Astrocyte (in vitro differentiated cells and primary cell): ENCODE measurements around the gene FAM111B. TPM values are rescaled to one million over a fixed set of nuclear protein-coding genes. Genes with fewer than 3 reads are reported as not detected.
"Not testable (repeated sequence)": the region's sequence is repeated elsewhere in the genome, so short reads cannot be mapped to it uniquely, and the experiment has no call there.

ENCODE experiments used
- DNase-seq: peaks from one replicate; pipeline ENCODE4 v3.0.0-alpha.2; 2010; ENCODE audit warnings: low read depth
- FAIRE-seq: peaks from 2 replicates; lab custom pipeline; 2011; peaks lifted over from hg19 to GRCh38; lab: Jason Lieb, UNC
- H2AFZ ChIP-seq: 2 replicates; pipeline ENCODE4 v1.6.0; 2012; ENCODE audit warnings: low read depth, low read length, inconsistent platforms
- H3K27ac ChIP-seq: 2 replicates; pipeline ENCODE4 v1.5.1; 2011; ENCODE audit warnings: low read depth, low read length, inconsistent platforms
- H3K27me3 ChIP-seq: 2 replicates; pipeline ENCODE4 v1.6.0; 2011; ENCODE audit warnings: low read length, inconsistent platforms; ENCODE audit not compliant: insufficient read depth
- H3K36me3 ChIP-seq: 2 replicates; pipeline ENCODE4 v1.5.1; 2011; ENCODE audit warnings: low read length, inconsistent platforms; ENCODE audit not compliant: insufficient read depth
- H3K4me1 ChIP-seq: 2 replicates; pipeline ENCODE4 v1.5.1; 2011; ENCODE audit warnings: low read length, inconsistent platforms; ENCODE audit not compliant: insufficient read depth
- H3K4me2 ChIP-seq: 2 replicates; pipeline ENCODE4 v1.6.0; 2012; ENCODE audit warnings: low read length, inconsistent platforms
- H3K4me3 ChIP-seq: 2 replicates; pipeline ENCODE4 v1.5.1; 2011; ENCODE audit warnings: low read depth, mild to moderate bottlenecking, low read length, inconsistent platforms; ENCODE audit not compliant: insufficient read depth
- H3K79me2 ChIP-seq: 2 replicates; pipeline ENCODE4 v1.6.0; 2012; ENCODE audit warnings: mild to moderate bottlenecking, low read length, inconsistent platforms; ENCODE audit not compliant: insufficient read depth
- H3K9ac ChIP-seq: 2 replicates; pipeline ENCODE4 v1.6.0; 2012; ENCODE audit warnings: mild to moderate bottlenecking, low read length, inconsistent platforms
- H3K9me3 ChIP-seq: 2 replicates; pipeline ENCODE4 v1.5.1; 2012; ENCODE audit warnings: low read depth, mild to moderate bottlenecking, low read length, inconsistent platforms; ENCODE audit not compliant: insufficient read depth
- H4K20me1 ChIP-seq: 2 replicates; pipeline ENCODE4 v1.6.0; 2012; ENCODE audit warnings: low read length, inconsistent platforms; ENCODE audit not compliant: insufficient read depth
- H3K27ac Mint-ChIP-seq: one replicate; pipeline ENCODE4 v1.8.0; 2021; ENCODE audit warnings: mild to moderate bottlenecking, mixed read lengths; ENCODE audit not compliant: unreplicated experiment
- H3K27me3 Mint-ChIP-seq: one replicate; pipeline ENCODE4 v1.8.0; 2021; ENCODE audit warnings: low read depth, mixed read lengths; ENCODE audit not compliant: unreplicated experiment
- H3K36me3 Mint-ChIP-seq: one replicate; pipeline ENCODE4 v1.8.0; 2021; ENCODE audit warnings: low read depth, mixed read lengths; ENCODE audit not compliant: unreplicated experiment
- H3K4me1 Mint-ChIP-seq: one replicate; pipeline ENCODE4 v1.8.0; 2021; ENCODE audit warnings: low read depth, mixed read lengths; ENCODE audit not compliant: unreplicated experiment
- H3K4me3 Mint-ChIP-seq: one replicate; pipeline ENCODE4 v1.8.0; 2021; ENCODE audit warnings: mild to moderate bottlenecking, moderate library complexity, mixed read lengths; ENCODE audit not compliant: unreplicated experiment
- H3K9me3 Mint-ChIP-seq: one replicate; pipeline ENCODE4 v1.8.0; 2021; ENCODE audit warnings: mild to moderate bottlenecking, mixed read lengths; ENCODE audit not compliant: unreplicated experiment
- EZH2 ChIP-seq: IDR thresholded peaks from 2 replicates; pipeline ENCODE4 v1.6.1; 2012; ENCODE audit warnings: mild to moderate bottlenecking, low read length, inconsistent platforms; ENCODE audit not compliant: insufficient read depth
- total RNA-seq: library from RNA; stranded (reverse); gene quantifications from 2 replicates; pipeline ENCODE4 v1.2.1, GENCODE V29; 2021
- TF ChIP-seq, protein P1 (sequence below): IDR thresholded peaks from 2 replicates; pipeline ENCODE4 v1.5.1; 2011; ENCODE audit warnings: low read depth, mild to moderate bottlenecking, inconsistent platforms, low read length, moderate library complexity; ENCODE audit not compliant: insufficient read depth

The FAM111B gene
- total RNA-seq, 1 donor from 2014 or later = 0.95 TPM

- Mint-ChIP-seq H3K4me1 (peaks cover 3% of the 10 kb centered on the region), H3K4me3 (peak overlapping the region; percentile 58), H3K36me3 (no peaks in the 10 kb centered on the region), H3K9me3 (no peaks in the 10 kb centered on the region), H3K27me3 (peaks cover 53% of the 10 kb centered on the region), H3K27ac (no peak overlapping the region)
- H2AFZ ChIP-seq = peak overlapping the region; percentile 71
- no peak for DNase-seq
- FAIRE-seq = no peak
- H3K79me2 ChIP-seq = no peaks in the 10 kb centered on the region
- H3K9me3 ChIP-seq = no peaks in the 10 kb centered on the region
- H3K27ac ChIP-seq = no peak overlapping the region
- H3K9ac ChIP-seq = no peak overlapping the region
- peak overlapping the region; percentile 46 for H3K4me3 ChIP-seq
- H3K4me1 ChIP-seq = peaks cover 5% of the 10 kb centered on the region
- no peaks in the 10 kb centered on the region for H3K36me3 ChIP-seq
- H3K4me2 ChIP-seq = peak overlapping the region; percentile 83
- TF ChIP-seq, protein P1, sequence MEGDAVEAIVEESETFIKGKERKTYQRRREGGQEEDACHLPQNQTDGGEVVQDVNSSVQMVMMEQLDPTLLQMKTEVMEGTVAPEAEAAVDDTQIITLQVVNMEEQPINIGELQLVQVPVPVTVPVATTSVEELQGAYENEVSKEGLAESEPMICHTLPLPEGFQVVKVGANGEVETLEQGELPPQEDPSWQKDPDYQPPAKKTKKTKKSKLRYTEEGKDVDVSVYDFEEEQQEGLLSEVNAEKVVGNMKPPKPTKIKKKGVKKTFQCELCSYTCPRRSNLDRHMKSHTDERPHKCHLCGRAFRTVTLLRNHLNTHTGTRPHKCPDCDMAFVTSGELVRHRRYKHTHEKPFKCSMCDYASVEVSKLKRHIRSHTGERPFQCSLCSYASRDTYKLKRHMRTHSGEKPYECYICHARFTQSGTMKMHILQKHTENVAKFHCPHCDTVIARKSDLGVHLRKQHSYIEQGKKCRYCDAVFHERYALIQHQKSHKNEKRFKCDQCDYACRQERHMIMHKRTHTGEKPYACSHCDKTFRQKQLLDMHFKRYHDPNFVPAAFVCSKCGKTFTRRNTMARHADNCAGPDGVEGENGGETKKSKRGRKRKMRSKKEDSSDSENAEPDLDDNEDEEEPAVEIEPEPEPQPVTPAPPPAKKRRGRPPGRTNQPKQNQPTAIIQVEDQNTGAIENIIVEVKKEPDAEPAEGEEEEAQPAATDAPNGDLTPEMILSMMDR = no peak
- no peak for TF ChIP-seq EZH2
- no peaks in the 10 kb centered on the region for H4K20me1 ChIP-seq
- peaks cover 7% of the 10 kb centered on the region for H3K27me3 ChIP-seq
These were observed 4.7 kb upstream of the FAM111B start for GRCh38 chr11:59102259-59102765.

DNA sequence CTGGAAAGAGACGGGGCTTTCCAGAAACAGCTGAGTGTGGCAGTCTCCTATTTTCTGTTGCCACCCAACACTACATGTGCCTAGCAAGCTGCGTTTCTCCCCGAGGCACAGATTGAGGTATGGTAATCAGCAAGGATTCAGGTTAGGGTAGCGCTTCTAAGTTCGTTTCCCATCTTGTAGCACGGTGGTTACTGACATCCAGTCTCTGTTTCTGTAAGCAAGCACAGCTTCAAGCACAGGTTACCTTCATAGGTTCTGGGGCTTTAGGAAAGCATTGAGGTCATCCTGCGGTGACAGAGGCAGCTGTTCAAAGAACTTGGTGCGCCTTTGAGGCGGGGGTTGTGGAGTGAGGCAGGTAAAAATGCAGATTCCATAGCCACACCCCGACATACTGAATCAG, 684 bp downstream of the FAM111B start:
- Mint-ChIP-seq H3K27me3 (peaks cover 46% of the 10 kb centered on the region), H3K4me3 (peak overlapping the region; percentile 82)
- not testable (repeated sequence) for H3K36me3 ChIP-seq, FAIRE-seq, H3K9me3 Mint-ChIP-seq, H3K27ac ChIP-seq, H4K20me1 ChIP-seq, DNase-seq, H3K27ac Mint-ChIP-seq, H3K9me3 ChIP-seq, H3K79me2 ChIP-seq, H3K27me3 ChIP-seq, H3K4me1 Mint-ChIP-seq, H3K4me1 ChIP-seq, H3K36me3 Mint-ChIP-seq
- Histone ChIP-seq H3K4me2 (peak overlapping the region; percentile 86), H2AFZ (peak overlapping the region; percentile 70), H3K9ac (peak overlapping the region; percentile 62), H3K4me3 (peak overlapping the region; percentile 58)

- Histone ChIP-seq H3K27me3 (no peaks in the 10 kb centered on the region), H3K36me3 (no peaks in the 10 kb centered on the region), H3K79me2 (no peaks in the 10 kb centered on the region), H4K20me1 (no peaks in the 10 kb centered on the region), H3K27ac (no peak overlapping the region), H3K4me2 (no peak overlapping the region), H2AFZ (no peak overlapping the region), H3K9ac (no peak overlapping the region), H3K4me3 (no peak overlapping the region), H3K9me3 (no peaks in the 10 kb centered on the region), H3K4me1 (peaks cover under 1% of the 10 kb centered on the region)
- Mint-ChIP-seq H3K4me1 (no peaks in the 10 kb centered on the region), H3K27ac (no peak overlapping the region), H3K9me3 (peaks cover 3% of the 10 kb centered on the region), H3K4me3 (no peak overlapping the region), H3K27me3 (peaks cover 11% of the 10 kb centered on the region), H3K36me3 (no peaks in the 10 kb centered on the region)
- DNase-seq (no peak), FAIRE-seq (no peak)
- TF ChIP-seq, protein P1 = no peak
- no peak for TF ChIP-seq EZH2
These were observed 5.5 kb downstream of the FAM111B start for GRCh38 chr11:59112494-59112893.
